B cell (primary cell): ENCODE results near the gene APCDD1L. TPM values are rescaled to one million over a fixed set of nuclear protein-coding genes. Genes with fewer than 3 reads are reported as not detected.

Experiments
- ATAC-seq: fragments of 200-7000 bp; cut with Tn5 transposase; one replicate; pipeline ENCODE4 v1.10.0; 2021; ENCODE audit warnings: low read depth, mild to moderate bottlenecking, moderate number of reproducible peaks, moderate library complexity
- CTCF ChIA-PET: fragments of 350-600 bp; sonication (Branson Sonifier 250); formaldehyde crosslinking; loops from one replicate; lab custom pipeline; 2021; ENCODE audit warnings: antibody characterized with exemption, inconsistent platforms; lab: Charles Lee
- POLR2A ChIA-PET: fragments of 350-600 bp; sonication (Branson Sonifier 250); formaldehyde crosslinking; loops from one replicate; lab custom pipeline; 2021; ENCODE audit warnings: antibody characterized with exemption; lab: Charles Lee
- DNase-seq: peaks from one replicate; pipeline ENCODE4 v3.0.0; 2013
- H2AFZ ChIP-seq: 2 replicates; pipeline ENCODE4 v1.6.1; 2012; ENCODE audit warnings: mild to moderate bottlenecking, low read depth, low read length; ENCODE audit not compliant: insufficient read depth, poor library complexity, severe bottlenecking
- H3K27ac ChIP-seq, 2 donors: 1 replicate in 1 of 2; 2 replicates in 1 of 2; pipeline ENCODE4 v1.5.1; 2012 to 2013; ENCODE audit warnings: low read length in 2 of 2, mild to moderate bottlenecking in 2 of 2, moderate library complexity in 1 of 2
- H3K27me3 ChIP-seq, 4 experiments: fragments of 200-600 bp in 1 of 4; sonication (generic) in 1 of 4; replicated peaks in 1 of 4; 1 replicate in 2 of 4; 2 replicates in 2 of 4; pipeline versions ENCODE4 v1.6.1 to v1.7.0; 2013 to 2016; ENCODE audit warnings: low read length in 3 of 4, mild to moderate bottlenecking in 2 of 4, mixed read lengths in 1 of 4, moderate library complexity in 1 of 4; ENCODE audit not compliant: insufficient read depth in 4 of 4, control insufficient read depth in 3 of 4; ENCODE audit errors: control extremely low read depth in 1 of 4
- H3K36me3 ChIP-seq, 2 experiments: replicated peaks in 1 of 2; 1 replicate in 1 of 2; 2 replicates in 1 of 2; pipeline versions ENCODE4 v1.6.1 to v1.7.1; 2013; ENCODE audit warnings: low read length in 1 of 2; ENCODE audit not compliant: insufficient read depth in 2 of 2, control insufficient read depth in 1 of 2; ENCODE audit errors: control extremely low read depth in 1 of 2, extremely low read depth in 1 of 2
- H3K4me1 ChIP-seq, 2 donors: fragments of 200-600 bp in 1 of 2; sonication (generic) in 1 of 2; 1 replicate in 1 of 2; 2 replicates in 1 of 2; pipeline versions ENCODE4 v1.5.1 to v1.6.1; 2013 to 2017; ENCODE audit warnings: low read length in 2 of 2; ENCODE audit not compliant: control insufficient read depth in 2 of 2, insufficient read depth in 2 of 2
- H3K4me2 ChIP-seq: replicated peaks from 2 replicates; pipeline ENCODE3; 2012; ENCODE audit warnings: mild to moderate bottlenecking, low read depth, low read length; ENCODE audit not compliant: poor library complexity, severe bottlenecking
- H3K4me3 ChIP-seq, 5 experiments: fragments of 200-600 bp in 1 of 5; sonication (generic) in 1 of 5; 1 replicate in 3 of 5; 2 replicates in 2 of 5; pipeline versions ENCODE4 v1.5.1 to v1.7.0; 2011 to 2016; ENCODE audit warnings: low read length in 4 of 5, mild to moderate bottlenecking in 4 of 5, low read depth in 2 of 5, control low read depth in 1 of 5, moderate library complexity in 1 of 5; ENCODE audit not compliant: insufficient read depth in 1 of 5; ENCODE audit errors: control extremely low read depth in 1 of 5, extremely low read depth in 1 of 5
- H3K79me2 ChIP-seq: fragments of 200-600 bp; sonication (generic); one replicate; pipeline ENCODE4 v1.6.0; 2016; ENCODE audit warnings: low read length; ENCODE audit not compliant: control insufficient read depth, insufficient read depth
- H3K9ac ChIP-seq: fragments of 200-600 bp; sonication (generic); 2 replicates; pipeline ENCODE4 v1.6.1; 2017; ENCODE audit warnings: mild to moderate bottlenecking, low read length, moderate library complexity
- H3K9me3 ChIP-seq, 3 donors: one replicate each; pipeline versions ENCODE4 v1.6.1 to v1.7.1; 2013; ENCODE audit warnings: low read length in 2 of 3; ENCODE audit not compliant: control insufficient read depth in 2 of 3, insufficient read depth in 1 of 3; ENCODE audit errors: control extremely low read depth in 1 of 3
- H4K20me1 ChIP-seq: 2 replicates; pipeline ENCODE4 v1.6.0; 2012; ENCODE audit warnings: mild to moderate bottlenecking, low read length; ENCODE audit not compliant: insufficient read depth, control insufficient read depth, poor library complexity, severe bottlenecking
- H3K27ac Mint-ChIP-seq: one replicate; pipeline ENCODE4 v1.8.0; 2021; ENCODE audit warnings: mixed read lengths
- H3K27me3 Mint-ChIP-seq: one replicate; pipeline ENCODE4 v1.8.0; 2021; ENCODE audit warnings: mixed read lengths
- H3K4me1 Mint-ChIP-seq: one replicate; pipeline ENCODE4 v1.8.0; 2021; ENCODE audit warnings: mixed read lengths
- H3K4me3 Mint-ChIP-seq: one replicate; pipeline ENCODE4 v1.8.0; 2021; ENCODE audit warnings: mixed read lengths
- H3K9me3 Mint-ChIP-seq: one replicate; pipeline ENCODE4 v1.8.0; 2022; ENCODE audit warnings: mixed read lengths; ENCODE audit not compliant: insufficient read depth
- CTCF ChIP-seq: fragments of 200-600 bp; IDR thresholded peaks from one replicate; pipeline ENCODE4 v1.8.0; 2022; ENCODE audit warnings: antibody characterized with exemption, mild to moderate bottlenecking
- EZH2 ChIP-seq: IDR thresholded peaks from 2 replicates; pipeline ENCODE4 v1.6.1; 2012; ENCODE audit warnings: borderline replicate concordance, low read depth, mild to moderate bottlenecking, moderate library complexity, low read length; ENCODE audit not compliant: insufficient read depth, poor library complexity, severe bottlenecking
- WGBS: methylation state at CpG from one replicate; pipeline ENCODE4 v1.1.5; 2013; ENCODE audit warnings: missing lambda C conversion rate; ENCODE audit not compliant: insufficient coverage; 5-methylcytosine and 5-hydroxymethylcytosine counted together
- intact Hi-C: fragments of 100-400 bp; cut with micrococcal nuclease; formaldehyde crosslinking; loops from one replicate; pipeline ENCODE4 v1.10.0; 2022
- polyA plus RNA-seq: library from polyadenylated mRNA; depleted of rRNA; stranded (reverse); fragments of >200 nt; gene quantifications from 2 replicates; pipeline ENCODE4 v1.2.3, GENCODE V29; 2012
- total RNA-seq, 2 donors: library from RNA; stranded (reverse); fragments of 120-200 nt in 1 of 2; gene quantifications; 1 replicate in 1 of 2; 2 replicates in 1 of 2; pipeline versions ENCODE4 v1.2.3 to v1.2.4, GENCODE V29; 2013 to 2022

Gene APCDD1L
- total and polyA plus RNA-seq, 2 donors (not counting 1 experiment from before 2014, with no cell fraction given) = not detected

- Histone ChIP-seq H3K9ac (no peak overlapping the region), H3K9me3 (no peaks in the 10 kb centered on the region), H3K4me2 (no peak overlapping the region), H2AFZ (no peak overlapping the region), H3K4me1 (peaks cover 4 to 9% of the 10 kb centered on the region in 2 donors), H3K79me2 (peaks cover 37% of the 10 kb centered on the region), H3K36me3 (peaks cover 0 to 54% of the 10 kb centered on the region in 2 experiments), H3K27me3 (no peaks in the 10 kb centered on the region), H3K27ac (no peak overlapping the region), H4K20me1 (peaks cover 72% of the 10 kb centered on the region), H3K4me3 (no peak overlapping the region)
- H3K4me1 Mint-ChIP-seq = peaks cover 21% of the 10 kb centered on the region
- no peak overlapping the region for H3K27ac Mint-ChIP-seq
- intact Hi-C loops = no loop called here
- ATAC-seq (no peak), DNase-seq (no peak)
- 78% methylated on average over 2 of the region's 5 CpGs for WGBS
- TF ChIP-seq EZH2 (no peak), CTCF (no peak)
- ChIA-PET CTCF (no interaction called here), POLR2A (no interaction called here)
- no peaks in the 10 kb centered on the region for H3K9me3 Mint-ChIP-seq
- no peak overlapping the region for H3K4me3 Mint-ChIP-seq
- H3K27me3 Mint-ChIP-seq = no peaks in the 10 kb centered on the region
These were observed 76.0 kb downstream of the APCDD1L start for GRCh38 chr20:58438970-58439808.
